GM23338 (cell line): ENCODE measurements around the gene TMSB15B. TPM values are rescaled to one million over a fixed set of nuclear protein-coding genes. Genes with fewer than 3 reads are reported as not detected.

Experiments
- ATAC-seq: fragments of 200-7000 bp; cut with Tn5 transposase; 3 replicates; pipeline ENCODE4 v1.9.1; 2020
- DNase-seq: peaks from one replicate; pipeline ENCODE4 v3.0.0-alpha.2; 2015; ENCODE audit warnings: low spot score
- H2AFZ ChIP-seq: fragments of 200-600 bp; sonication (generic); 2 replicates; pipeline ENCODE4 v1.8.0; 2016; ENCODE audit warnings: antibody characterized with exemption, mild to moderate bottlenecking, moderate library complexity
- H3F3A ChIP-seq: fragments of 200-600 bp; sonication (generic); replicated peaks from 2 replicates; pipeline ENCODE4 v1.8.0; 2017; ENCODE audit warnings: antibody characterized with exemption, mixed run types, low read depth
- H3K27ac ChIP-seq: fragments of 200-600 bp; sonication (generic); 2 replicates; pipeline ENCODE4 v1.6.1; 2016; ENCODE audit warnings: low read depth
- H3K27me3 ChIP-seq: fragments of 200-600 bp; sonication (generic); 2 replicates; pipeline ENCODE4 v1.8.0; 2016; ENCODE audit warnings: mild to moderate bottlenecking, mixed run types, moderate library complexity; ENCODE audit not compliant: insufficient read depth
- H3K36me3 ChIP-seq: fragments of 200-600 bp; sonication (generic); 2 replicates; pipeline ENCODE4 v1.8.0; 2016; ENCODE audit warnings: mild to moderate bottlenecking; ENCODE audit not compliant: insufficient read depth
- H3K4me1 ChIP-seq: fragments of 200-600 bp; sonication (generic); 2 replicates; pipeline ENCODE4 v1.8.0; 2016; ENCODE audit warnings: mild to moderate bottlenecking, moderate library complexity; ENCODE audit not compliant: insufficient read depth
- H3K4me2 ChIP-seq: fragments of 200-600 bp; sonication (generic); 2 replicates; pipeline ENCODE4 v1.7.1; 2017; ENCODE audit warnings: mixed run types
- H3K4me3 ChIP-seq: fragments of 200-600 bp; sonication (generic); 2 replicates; pipeline ENCODE4 v1.6.1; 2016; ENCODE audit warnings: mixed run types
- H3K79me2 ChIP-seq: fragments of 200-600 bp; sonication (generic); replicated peaks from 2 replicates; pipeline ENCODE4 v1.8.0; 2017; ENCODE audit warnings: mild to moderate bottlenecking; ENCODE audit not compliant: insufficient read depth
- H3K9me2 ChIP-seq: fragments of 200-600 bp; sonication (generic); 2 replicates; pipeline ENCODE4 v1.8.0; 2017; ENCODE audit not compliant: insufficient read depth
- H4K20me1 ChIP-seq: fragments of 200-600 bp; sonication (generic); replicated peaks from 2 replicates; pipeline ENCODE4 v1.8.0; 2017; ENCODE audit warnings: mild to moderate bottlenecking; ENCODE audit not compliant: insufficient read depth
- H3K27ac Mint-ChIP-seq: 2 replicates; pipeline ENCODE4 v1.8.0; 2020; ENCODE audit warnings: inconsistent platforms, mild to moderate bottlenecking, moderate library complexity, mixed read lengths
- H3K27me3 Mint-ChIP-seq: 3 replicates; pipeline ENCODE4 v1.8.0; 2022; ENCODE audit warnings: low read depth, mild to moderate bottlenecking, moderate library complexity, mixed read lengths, inconsistent platforms; ENCODE audit not compliant: insufficient read depth, poor library complexity
- H3K36me3 Mint-ChIP-seq: 3 replicates; pipeline ENCODE4 v1.8.0; 2021; ENCODE audit warnings: low read depth, mild to moderate bottlenecking, inconsistent platforms, moderate library complexity, mixed read lengths
- H3K4me1 Mint-ChIP-seq: 3 replicates; pipeline ENCODE4 v1.8.0; 2020; ENCODE audit warnings: mild to moderate bottlenecking, inconsistent platforms, mixed read lengths
- H3K4me3 Mint-ChIP-seq: 3 replicates; pipeline ENCODE4 v1.8.0; 2021; ENCODE audit warnings: moderate library complexity, mild to moderate bottlenecking, inconsistent platforms, mixed read lengths
- H3K9me3 Mint-ChIP-seq: 3 replicates; pipeline ENCODE4 v1.8.0; 2020; ENCODE audit warnings: moderate library complexity, mild to moderate bottlenecking, inconsistent platforms, mixed read lengths
- CREB1 ChIP-seq: fragments of 250-450 bp; sonication (Bioruptor Pico); IDR thresholded peaks from 2 replicates; pipeline ENCODE4 v1.5.0; 2020; ENCODE audit warnings: low read depth, mild to moderate bottlenecking, moderate library complexity
- EZH2 ChIP-seq: fragments of 200-600 bp; sonication (generic); IDR thresholded peaks from one replicate; pipeline ENCODE4 v1.8.0; 2017; ENCODE audit warnings: antibody characterized with exemption, mild to moderate bottlenecking, low read depth; ENCODE audit not compliant: unreplicated experiment
- EZH2phosphoT487 ChIP-seq: fragments of 200-600 bp; sonication (generic); IDR thresholded peaks from one replicate; pipeline ENCODE4 v1.8.1; 2018; ENCODE audit warnings: antibody characterized with exemption; ENCODE audit not compliant: unreplicated experiment
- JUNB ChIP-seq: IDR thresholded peaks from one replicate; pipeline ENCODE4 v1.6.1; 2016; ENCODE audit warnings: antibody characterized with exemption; ENCODE audit not compliant: unreplicated experiment
- NANOG ChIP-seq: IDR thresholded peaks from 2 replicates; pipeline ENCODE4 v1.6.1; 2016; ENCODE audit warnings: antibody characterized with exemption, borderline replicate concordance
- POLR2AphosphoS5 ChIP-seq: IDR thresholded peaks from 2 replicates; pipeline ENCODE4 v1.6.1; 2016; ENCODE audit warnings: antibody characterized with exemption, low read depth
- STAT1 ChIP-seq: IDR thresholded peaks from one replicate; pipeline ENCODE4 v1.6.1; 2016; ENCODE audit warnings: antibody characterized with exemption; ENCODE audit not compliant: unreplicated experiment
- ZNF114 ChIP-seq: fragments of 250-450 bp; sonication (Bioruptor Pico); IDR thresholded peaks from 2 replicates; pipeline ENCODE4 v1.5.0; 2020; ENCODE audit warnings: mild to moderate bottlenecking, moderate library complexity
- ZNF331 ChIP-seq: fragments of 250-450 bp; sonication (Bioruptor Pico); IDR thresholded peaks from 2 replicates; pipeline ENCODE4 v1.5.0; 2020; ENCODE audit warnings: low read depth, mild to moderate bottlenecking, moderate library complexity
- ZNF462 ChIP-seq: fragments of 250-450 bp; sonication (Bioruptor Pico); IDR thresholded peaks from 2 replicates; pipeline ENCODE4 v1.5.0; 2020; ENCODE audit warnings: mild to moderate bottlenecking, moderate library complexity
- polyA plus RNA-seq: library from polyadenylated mRNA; unstranded; fragments of >200 nt; fragmentation: Nextera tagmentation; extraction: Ambion mirVana; gene quantifications from 2 replicates; pipeline ENCODE4 v1.2.1, GENCODE V29; 2016
- total RNA-seq: library from RNA; depleted of rRNA; stranded (reverse); fragments of >200 nt; shearing (Covaris generic); gene quantifications from 2 replicates; pipeline ENCODE4 v1.2.3, GENCODE V29; 2014
- TF ChIP-seq, protein P1 (sequence below): IDR thresholded peaks from one replicate; pipeline ENCODE4 v1.6.1; 2018; ENCODE audit warnings: antibody characterized with exemption; ENCODE audit not compliant: unreplicated experiment
- TF ChIP-seq, protein P2 (sequence below), 2 experiments: fragments of 200-600 bp in 1 of 2; sonication (generic) in 1 of 2; conservative IDR thresholded peaks; 2 replicates each; pipeline versions ENCODE4 v1.5.1 to v1.6.1; 2016 to 2017; ENCODE audit warnings: antibody characterized with exemption in 2 of 2, low read depth in 2 of 2, mild to moderate bottlenecking in 2 of 2, moderate library complexity in 1 of 2
- TF ChIP-seq, protein P3 (sequence below): IDR thresholded peaks from 2 replicates; pipeline ENCODE4 v1.6.1; 2016; ENCODE audit warnings: antibody characterized with exemption

The TMSB15B gene
- total and polyA plus RNA-seq, 2 experiments from 2014 or later = 14.3 to 35.3 TPM

DNA sequence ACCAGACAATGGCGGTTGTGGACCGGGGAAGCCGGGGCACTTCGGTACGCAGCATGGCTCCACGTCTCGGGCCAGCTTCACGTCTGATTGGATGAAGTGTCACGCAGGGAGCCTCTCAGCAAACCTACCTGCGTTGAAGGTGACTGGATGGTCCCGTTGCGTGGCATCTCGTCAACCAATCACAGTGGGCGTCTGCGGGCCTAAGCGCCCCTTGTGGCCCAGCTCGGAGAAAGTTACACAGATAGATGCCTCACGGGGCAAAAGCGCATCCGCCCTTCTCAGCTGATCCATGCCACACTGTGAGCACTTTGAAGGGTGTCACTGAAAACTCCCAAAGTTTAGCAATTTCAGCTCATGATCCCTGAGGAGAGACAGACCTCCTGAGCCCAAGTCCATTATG lies 51.2 kb downstream of the TMSB15B start, which contains the start of gene H2BW1:
Gene H2BW1, minus strand, starts transcription at position 103 of the 400 bp plus-strand sequence. CDS start 132 bp downstream, outside the sequence.
- Histone ChIP-seq H3K36me3 (no peaks in the 10 kb centered on the region), H3K9me2 (no peaks in the 10 kb centered on the region), H3K27ac (no peak within 1 kb of the TSS), H2AFZ (no peak within 1 kb of the TSS), H4K20me1 (no peaks in the 10 kb centered on the region), H3K27me3 (no peaks in the 10 kb centered on the region), H3K79me2 (no peaks in the 10 kb centered on the region), H3K4me3 (no peak within 1 kb of the TSS), H3F3A (no peaks in the 10 kb centered on the region), H3K4me1 (no peaks in the 10 kb centered on the region), H3K4me2 (no peak within 1 kb of the TSS)
- H3K27ac Mint-ChIP-seq = no peak within 1 kb of the TSS
- DNase-seq (peak; percentile 1), ATAC-seq (no peak)
- no peaks in the 10 kb centered on the region for H3K36me3 Mint-ChIP-seq
- H3K4me1 Mint-ChIP-seq = no peaks in the 10 kb centered on the region
- no peak within 1 kb of the TSS for H3K4me3 Mint-ChIP-seq
- TF ChIP-seq, protein P1, sequence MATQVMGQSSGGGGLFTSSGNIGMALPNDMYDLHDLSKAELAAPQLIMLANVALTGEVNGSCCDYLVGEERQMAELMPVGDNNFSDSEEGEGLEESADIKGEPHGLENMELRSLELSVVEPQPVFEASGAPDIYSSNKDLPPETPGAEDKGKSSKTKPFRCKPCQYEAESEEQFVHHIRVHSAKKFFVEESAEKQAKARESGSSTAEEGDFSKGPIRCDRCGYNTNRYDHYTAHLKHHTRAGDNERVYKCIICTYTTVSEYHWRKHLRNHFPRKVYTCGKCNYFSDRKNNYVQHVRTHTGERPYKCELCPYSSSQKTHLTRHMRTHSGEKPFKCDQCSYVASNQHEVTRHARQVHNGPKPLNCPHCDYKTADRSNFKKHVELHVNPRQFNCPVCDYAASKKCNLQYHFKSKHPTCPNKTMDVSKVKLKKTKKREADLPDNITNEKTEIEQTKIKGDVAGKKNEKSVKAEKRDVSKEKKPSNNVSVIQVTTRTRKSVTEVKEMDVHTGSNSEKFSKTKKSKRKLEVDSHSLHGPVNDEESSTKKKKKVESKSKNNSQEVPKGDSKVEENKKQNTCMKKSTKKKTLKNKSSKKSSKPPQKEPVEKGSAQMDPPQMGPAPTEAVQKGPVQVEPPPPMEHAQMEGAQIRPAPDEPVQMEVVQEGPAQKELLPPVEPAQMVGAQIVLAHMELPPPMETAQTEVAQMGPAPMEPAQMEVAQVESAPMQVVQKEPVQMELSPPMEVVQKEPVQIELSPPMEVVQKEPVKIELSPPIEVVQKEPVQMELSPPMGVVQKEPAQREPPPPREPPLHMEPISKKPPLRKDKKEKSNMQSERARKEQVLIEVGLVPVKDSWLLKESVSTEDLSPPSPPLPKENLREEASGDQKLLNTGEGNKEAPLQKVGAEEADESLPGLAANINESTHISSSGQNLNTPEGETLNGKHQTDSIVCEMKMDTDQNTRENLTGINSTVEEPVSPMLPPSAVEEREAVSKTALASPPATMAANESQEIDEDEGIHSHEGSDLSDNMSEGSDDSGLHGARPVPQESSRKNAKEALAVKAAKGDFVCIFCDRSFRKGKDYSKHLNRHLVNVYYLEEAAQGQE = no peak
- TF ChIP-seq CREB1 (CRISPR knock-in tag) = no peak
- TF ChIP-seq ZNF331 (CRISPR knock-in tag) = no peak
- TF ChIP-seq ZNF462 (CRISPR knock-in tag) = no peak
- TF ChIP-seq POLR2AphosphoS5 = no peak
- TF ChIP-seq, protein P2, sequence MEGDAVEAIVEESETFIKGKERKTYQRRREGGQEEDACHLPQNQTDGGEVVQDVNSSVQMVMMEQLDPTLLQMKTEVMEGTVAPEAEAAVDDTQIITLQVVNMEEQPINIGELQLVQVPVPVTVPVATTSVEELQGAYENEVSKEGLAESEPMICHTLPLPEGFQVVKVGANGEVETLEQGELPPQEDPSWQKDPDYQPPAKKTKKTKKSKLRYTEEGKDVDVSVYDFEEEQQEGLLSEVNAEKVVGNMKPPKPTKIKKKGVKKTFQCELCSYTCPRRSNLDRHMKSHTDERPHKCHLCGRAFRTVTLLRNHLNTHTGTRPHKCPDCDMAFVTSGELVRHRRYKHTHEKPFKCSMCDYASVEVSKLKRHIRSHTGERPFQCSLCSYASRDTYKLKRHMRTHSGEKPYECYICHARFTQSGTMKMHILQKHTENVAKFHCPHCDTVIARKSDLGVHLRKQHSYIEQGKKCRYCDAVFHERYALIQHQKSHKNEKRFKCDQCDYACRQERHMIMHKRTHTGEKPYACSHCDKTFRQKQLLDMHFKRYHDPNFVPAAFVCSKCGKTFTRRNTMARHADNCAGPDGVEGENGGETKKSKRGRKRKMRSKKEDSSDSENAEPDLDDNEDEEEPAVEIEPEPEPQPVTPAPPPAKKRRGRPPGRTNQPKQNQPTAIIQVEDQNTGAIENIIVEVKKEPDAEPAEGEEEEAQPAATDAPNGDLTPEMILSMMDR (conservative IDR thresholded peaks at IDR 0.05; ENCODE audit: low read depth in 2 of 2) = no peak
- TF ChIP-seq ZNF114 (CRISPR knock-in tag) = no peak
- TF ChIP-seq EZH2 = no peak
- TF ChIP-seq EZH2phosphoT487 = no peak
- TF ChIP-seq NANOG = no peak
- TF ChIP-seq JUNB = no peak
- TF ChIP-seq, protein P3, sequence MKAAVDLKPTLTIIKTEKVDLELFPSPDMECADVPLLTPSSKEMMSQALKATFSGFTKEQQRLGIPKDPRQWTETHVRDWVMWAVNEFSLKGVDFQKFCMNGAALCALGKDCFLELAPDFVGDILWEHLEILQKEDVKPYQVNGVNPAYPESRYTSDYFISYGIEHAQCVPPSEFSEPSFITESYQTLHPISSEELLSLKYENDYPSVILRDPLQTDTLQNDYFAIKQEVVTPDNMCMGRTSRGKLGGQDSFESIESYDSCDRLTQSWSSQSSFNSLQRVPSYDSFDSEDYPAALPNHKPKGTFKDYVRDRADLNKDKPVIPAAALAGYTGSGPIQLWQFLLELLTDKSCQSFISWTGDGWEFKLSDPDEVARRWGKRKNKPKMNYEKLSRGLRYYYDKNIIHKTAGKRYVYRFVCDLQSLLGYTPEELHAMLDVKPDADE = no peak
- no peak for TF ChIP-seq STAT1
- no peaks in the 10 kb centered on the region; the same call in 2 of the 3 replicates for H3K9me3 Mint-ChIP-seq
- H3K27me3 Mint-ChIP-seq = no peaks in the 10 kb centered on the region
